HG02610 (cell line): ENCODE measurements around the gene MRPL11.
A peak's percentile ranks its signal among the peaks of the same experiment; 100 is the strongest.
"Not testable (repeated sequence)": the region's sequence is repeated elsewhere in the genome, so short reads cannot be mapped to it uniquely, and the experiment has no call there.

ENCODE experiments used
- ATAC-seq: cut with Tn5 transposase; IDR thresholded peaks from one replicate; pipeline ENCODE4 v1.9.1; 2021; ENCODE audit warnings: mild to moderate bottlenecking, moderate library complexity; ENCODE audit not compliant: unreplicated experiment

Gene MRPL11

DNA sequence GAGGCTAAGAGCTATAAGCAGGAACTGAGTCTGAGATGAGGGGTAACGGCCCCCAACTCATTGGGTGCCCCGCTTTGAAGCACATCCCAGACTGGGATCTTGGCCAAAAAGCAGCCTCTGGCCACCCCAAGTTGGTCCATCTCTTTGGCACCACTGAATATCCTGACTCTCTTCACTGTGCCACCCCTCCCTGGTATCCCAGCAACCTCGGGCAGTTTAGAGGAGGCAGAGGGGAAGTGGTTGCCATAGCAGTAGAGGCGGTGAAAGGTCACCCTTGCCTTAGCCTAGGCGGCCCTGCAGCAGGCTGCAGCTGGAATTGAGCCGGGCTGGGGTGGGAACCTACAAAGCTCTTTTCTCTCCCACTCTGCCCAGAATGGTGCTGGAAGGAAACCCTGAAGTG lies 29.1 kb upstream of the MRPL11 start:
- no peak for ATAC-seq

GRCh38 chr11:66467034-66467659 lies 28.5 kb upstream of the MRPL11 start:
- peak; percentile 29 for ATAC-seq

GRCh38 chr11:66466225-66467033 lies 27.8 kb upstream of the MRPL11 start, which contains the start of gene PELI3:
TSS of gene PELI3 (plus strand) at chr11:66466905. CDS start at chr11:66468129, 1,224 bp downstream.
- peak; percentile 79 for ATAC-seq

DNA sequence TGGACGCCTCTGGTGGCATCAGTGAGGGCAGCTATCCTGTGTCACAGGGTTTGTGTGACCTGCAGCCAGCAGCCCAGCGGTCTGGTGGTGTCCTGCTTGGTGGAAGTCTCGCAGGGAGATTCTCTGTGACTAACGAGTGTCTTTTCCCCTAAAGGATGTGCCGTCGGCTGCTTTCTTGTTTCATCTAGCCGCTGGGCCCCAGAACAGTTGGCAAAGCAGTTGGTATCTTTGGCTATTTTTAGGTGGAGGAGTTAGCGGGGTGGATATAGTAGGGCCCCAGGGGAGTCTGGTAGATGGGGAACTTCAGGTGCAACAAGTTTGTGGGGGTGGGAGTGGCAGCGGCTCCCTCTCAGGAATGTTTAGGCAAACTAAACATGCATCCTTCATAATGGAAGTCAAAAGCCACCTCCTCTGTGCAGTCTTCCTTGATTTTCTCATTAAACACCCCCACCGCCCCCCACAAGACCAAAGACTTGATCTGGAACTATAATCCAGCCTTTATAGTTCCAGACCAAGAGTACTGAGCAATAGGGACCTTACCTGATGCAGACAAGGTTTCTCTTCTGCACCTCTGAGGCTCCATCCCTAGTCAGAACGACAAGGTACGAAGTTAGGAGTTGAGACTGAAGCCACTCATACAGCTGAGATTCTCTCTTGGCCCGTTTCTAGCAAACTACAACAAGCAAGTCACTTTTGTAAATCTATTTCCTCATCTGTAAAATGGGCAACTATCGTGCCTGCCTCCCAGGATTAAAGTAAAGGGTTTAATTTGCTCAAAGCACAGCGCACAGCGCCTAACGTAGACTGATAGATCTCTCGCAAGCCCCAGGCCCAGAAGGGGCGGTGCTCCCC lies 27.0 kb upstream of the MRPL11 start:
- no peak for ATAC-seq

DNA sequence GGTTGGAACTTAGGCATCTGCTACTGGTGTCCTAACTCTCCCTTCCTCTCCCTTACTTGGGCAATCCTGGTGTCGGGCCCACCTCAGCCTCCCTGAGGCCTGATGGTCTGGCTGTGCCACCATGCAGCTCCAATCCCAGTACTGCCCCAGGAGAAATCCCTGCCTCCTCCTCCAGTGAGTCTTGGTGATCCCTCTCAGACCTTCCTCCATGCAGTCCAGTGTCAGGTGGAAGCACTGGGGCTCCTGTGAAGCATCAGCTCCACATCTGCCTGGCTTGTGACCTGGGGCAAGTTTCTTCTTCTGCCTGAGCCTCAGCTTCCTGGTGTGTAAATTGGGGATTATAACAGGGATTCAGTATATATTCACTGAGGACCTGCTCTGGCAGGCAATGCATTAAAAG lies 26.3 kb upstream of the MRPL11 start:
- ATAC-seq = no peak

DNA sequence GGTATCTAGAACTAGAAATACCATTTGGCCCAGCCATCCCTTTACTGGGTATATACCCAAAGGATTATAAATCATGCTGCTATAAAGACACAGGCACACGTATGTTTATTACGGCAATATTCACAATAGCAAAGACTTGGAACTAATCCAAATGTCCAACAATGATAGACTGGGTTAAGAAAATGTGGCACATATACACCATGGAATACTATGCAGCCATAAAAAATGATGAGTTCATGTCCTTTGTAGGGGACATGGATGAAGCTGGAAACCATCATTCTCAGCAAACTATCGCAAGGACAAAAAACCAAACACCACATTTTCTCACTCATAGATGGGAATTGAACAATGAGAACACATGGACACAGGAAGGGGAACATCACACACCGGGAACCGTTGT lies 25.5 kb upstream of the MRPL11 start:
- ATAC-seq = not testable (repeated sequence)

GRCh38 chr11:66462911-66463310 lies 24.3 kb upstream of the MRPL11 start:
- no peak for ATAC-seq

GRCh38 chr11:66462010-66462409 lies 23.4 kb upstream of the MRPL11 start:
- no peak for ATAC-seq

DNA sequence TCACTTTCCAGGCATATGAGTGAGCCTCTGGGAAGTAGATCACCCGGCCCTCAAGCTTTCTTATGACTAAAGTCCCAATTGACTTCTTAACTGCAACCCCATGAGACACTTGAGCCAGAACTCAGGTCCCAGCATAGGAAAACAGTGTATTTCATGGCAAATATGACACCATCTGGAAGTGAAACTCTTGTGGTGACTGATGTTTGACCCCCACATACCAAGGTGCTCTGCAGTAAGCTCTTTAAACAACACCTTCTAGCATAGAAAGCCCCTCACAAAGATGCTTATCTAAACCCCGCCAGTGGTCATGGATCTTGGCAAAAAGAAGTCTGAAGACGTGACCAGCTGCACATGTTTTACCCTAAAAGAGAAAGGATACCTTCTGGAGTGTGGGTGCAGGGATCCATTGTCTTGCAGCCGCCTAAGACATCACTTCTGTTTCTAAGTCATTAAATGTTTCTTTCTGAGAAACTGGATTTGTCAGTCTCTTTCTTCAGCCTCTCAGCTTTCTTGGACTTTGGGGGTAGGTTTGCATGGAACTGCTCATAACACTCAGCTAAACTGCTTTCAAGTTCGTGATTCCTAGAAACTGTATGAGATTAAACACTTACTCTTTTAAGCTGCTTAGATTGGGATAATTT lies 20.6 kb upstream of the MRPL11 start:
- no peak for ATAC-seq

DNA sequence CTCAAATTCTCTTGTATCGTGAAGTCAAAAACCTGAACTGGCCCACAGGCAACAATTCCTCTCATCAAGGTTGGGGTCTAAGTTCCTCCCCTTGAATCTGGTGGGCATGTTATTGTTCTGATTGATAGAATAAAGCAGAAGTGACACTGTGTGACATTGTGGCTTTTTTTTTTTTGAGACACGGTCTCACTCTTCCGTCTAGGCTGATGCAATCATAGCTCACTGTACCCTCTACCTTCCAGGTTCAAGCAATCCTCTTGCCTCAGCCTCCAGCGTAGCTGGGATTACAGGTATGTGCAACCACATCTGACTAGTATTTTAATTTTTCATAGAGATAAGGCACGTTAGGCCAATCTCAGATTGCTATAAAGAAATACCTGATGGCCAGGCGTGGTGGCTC lies 19.2 kb upstream of the MRPL11 start:
- ATAC-seq = no peak

GRCh38 chr11:66454828-66455227 lies 16.2 kb upstream of the MRPL11 start:
- no peak for ATAC-seq

- no peak for ATAC-seq
Measured at GRCh38 chr11:66454247-66454646, 15.6 kb upstream of the MRPL11 start.

- ATAC-seq = no peak
Measured at GRCh38 chr11:66451663-66452062, 13.0 kb upstream of the MRPL11 start.

- no peak for ATAC-seq
Measured at GRCh38 chr11:66450560-66450959, 11.9 kb upstream of the MRPL11 start.

DNA sequence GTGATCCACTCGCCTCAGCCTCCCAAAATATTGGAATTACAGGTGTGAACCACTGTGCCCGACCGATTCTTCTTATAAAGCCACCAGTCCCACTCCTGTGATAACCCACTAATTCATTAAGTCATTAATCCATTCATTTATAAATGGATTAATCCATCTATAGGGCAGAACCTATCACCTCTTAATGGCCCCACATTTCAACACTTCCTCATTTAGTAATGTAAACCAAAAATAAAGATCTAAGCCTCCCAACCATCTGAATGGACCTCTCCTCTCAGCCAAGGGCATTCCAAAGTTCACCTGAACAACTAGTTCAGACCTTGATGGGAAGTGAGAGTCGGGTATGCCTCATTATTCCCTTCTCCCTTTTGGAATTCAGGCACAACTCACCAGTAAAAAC lies 9.9 kb upstream of the MRPL11 start:
- no peak for ATAC-seq

- ATAC-seq = no peak
Measured at GRCh38 chr11:66447012-66447411, 8.4 kb upstream of the MRPL11 start.

GRCh38 chr11:66443602-66444001 lies 5.0 kb upstream of the MRPL11 start:
- ATAC-seq = no peak

DNA sequence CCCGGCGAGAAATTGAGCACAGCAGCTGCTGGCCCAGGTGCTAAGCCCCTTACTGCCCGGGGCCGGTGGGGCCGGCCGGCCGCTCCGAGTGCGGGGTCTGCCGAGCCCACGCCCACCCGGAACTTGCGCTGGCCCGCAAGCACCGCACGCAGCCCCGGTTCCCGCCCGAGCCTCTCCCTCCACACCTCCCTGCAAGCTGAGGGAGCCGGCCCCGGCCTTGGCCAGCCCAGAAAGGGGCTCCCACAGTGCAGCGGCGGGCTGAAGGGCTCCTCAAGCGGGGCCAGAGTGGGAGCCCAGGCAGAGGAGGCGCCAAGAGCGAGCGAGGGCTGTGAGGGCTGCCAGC lies 2.3 kb upstream of the MRPL11 start:
- ATAC-seq = not testable (repeated sequence)

DNA sequence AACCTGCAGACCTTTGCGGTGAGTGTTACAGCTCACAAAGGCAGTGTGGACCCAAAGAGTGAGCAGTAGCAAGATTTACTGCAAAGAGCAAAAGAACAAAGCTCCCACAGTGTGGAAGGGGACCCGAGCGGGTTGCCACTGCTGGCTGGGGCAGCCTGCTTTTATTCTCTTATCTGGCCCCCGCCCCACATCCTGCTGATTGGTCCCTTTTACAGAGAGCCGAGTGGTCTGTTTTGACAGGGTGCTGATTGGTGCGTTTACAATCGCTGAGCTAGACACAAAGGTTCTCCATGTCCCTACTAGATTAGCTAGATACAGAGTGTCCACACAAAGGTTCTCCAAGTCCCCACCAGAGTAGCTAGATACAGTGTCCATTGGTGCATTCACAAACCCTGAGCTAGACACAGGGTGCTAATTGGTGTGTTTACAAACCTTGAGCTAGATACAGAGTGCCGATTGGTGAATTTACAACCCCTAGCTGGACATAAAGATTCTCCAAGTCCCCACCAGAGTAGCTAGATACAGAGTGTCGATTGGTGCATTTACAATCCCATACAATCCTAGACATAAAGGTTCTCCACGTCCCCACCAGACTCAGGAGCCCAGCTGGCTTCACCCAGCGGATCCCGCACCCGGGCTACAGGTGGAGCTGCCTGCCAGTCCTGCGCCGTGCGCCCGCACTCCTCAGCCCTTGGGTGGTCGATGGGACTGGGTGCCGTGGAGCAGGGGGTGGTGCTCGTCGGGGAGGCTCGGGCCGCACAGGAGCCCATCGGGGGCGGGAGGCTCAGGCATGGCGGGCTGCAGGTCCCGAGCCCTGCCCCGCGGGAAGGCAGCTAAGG lies 1.7 kb upstream of the MRPL11 start:
- ATAC-seq = not testable (repeated sequence)

GRCh38 chr11:66437979-66438503 lies 607 bp downstream of the MRPL11 start:
- ATAC-seq = no peak
